Progenitor cell of endocrine pancreas (in vitro differentiated cells): ENCODE data around the gene GPR78. TPM values are rescaled to one million over a fixed set of nuclear protein-coding genes. Genes with fewer than 3 reads are reported as not detected.
"Not testable (repeated sequence)": the region's sequence is repeated elsewhere in the genome, so short reads cannot be mapped to it uniquely, and the experiment has no call there.

Experiments
- DNase-seq: peaks from one replicate; pipeline ENCODE4 v3.0.0; 2021; ENCODE audit warnings: low spot score; ENCODE audit not compliant: unreplicated experiment
- H3K27ac Mint-ChIP-seq: 2 replicates; pipeline ENCODE4 v1.8.0; 2021; ENCODE audit warnings: mild to moderate bottlenecking, moderate library complexity, mixed read lengths
- H3K27me3 Mint-ChIP-seq: 2 replicates; pipeline ENCODE4 v1.8.0; 2021; ENCODE audit warnings: mixed read lengths
- H3K36me3 Mint-ChIP-seq: 2 replicates; pipeline ENCODE4 v1.8.0; 2022; ENCODE audit warnings: mixed read lengths; ENCODE audit not compliant: insufficient read depth
- H3K4me1 Mint-ChIP-seq: 2 replicates; pipeline ENCODE4 v1.8.0; 2021; ENCODE audit warnings: low read depth, mixed read lengths
- H3K4me3 Mint-ChIP-seq: 2 replicates; pipeline ENCODE4 v1.8.0; 2021; ENCODE audit warnings: low read depth, mild to moderate bottlenecking, moderate library complexity, mixed read lengths
- H3K9me3 Mint-ChIP-seq: 2 replicates; pipeline ENCODE4 v1.8.0; 2021; ENCODE audit warnings: low read depth, mixed read lengths
- total RNA-seq: library from RNA; stranded (reverse); gene quantifications from 2 replicates; pipeline ENCODE4 v1.2.1, GENCODE V29; 2021
- TF ChIP-seq, protein P1 (sequence below): fragments of 200-600 bp; sonication (generic); IDR thresholded peaks from one replicate; pipeline ENCODE4 v1.5.0; 2021; ENCODE audit warnings: antibody characterized with exemption, mild to moderate bottlenecking; ENCODE audit not compliant: unreplicated experiment

GPR78 gene
- total RNA-seq, 1 donor from 2014 or later, result 0.31 TPM

DNA sequence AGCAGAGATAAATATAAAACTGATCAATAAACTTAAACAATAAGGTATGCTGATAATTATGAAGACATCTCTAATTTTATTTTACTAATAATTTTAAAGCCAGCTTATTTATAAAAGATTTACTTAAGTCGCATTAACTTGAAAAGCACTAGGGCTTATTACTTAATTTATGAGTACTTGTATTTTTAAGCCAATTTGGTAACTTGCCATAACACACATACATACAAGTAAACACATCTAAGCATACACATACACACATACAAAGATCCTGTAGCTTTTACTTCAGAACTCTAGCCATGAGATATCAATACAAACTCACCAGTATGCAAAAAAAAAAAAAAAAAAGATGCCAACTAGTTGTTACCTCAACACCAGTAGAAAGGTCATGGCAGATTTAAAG is 10.0 kb upstream of the GPR78 start:
- TF ChIP-seq, protein P1, sequence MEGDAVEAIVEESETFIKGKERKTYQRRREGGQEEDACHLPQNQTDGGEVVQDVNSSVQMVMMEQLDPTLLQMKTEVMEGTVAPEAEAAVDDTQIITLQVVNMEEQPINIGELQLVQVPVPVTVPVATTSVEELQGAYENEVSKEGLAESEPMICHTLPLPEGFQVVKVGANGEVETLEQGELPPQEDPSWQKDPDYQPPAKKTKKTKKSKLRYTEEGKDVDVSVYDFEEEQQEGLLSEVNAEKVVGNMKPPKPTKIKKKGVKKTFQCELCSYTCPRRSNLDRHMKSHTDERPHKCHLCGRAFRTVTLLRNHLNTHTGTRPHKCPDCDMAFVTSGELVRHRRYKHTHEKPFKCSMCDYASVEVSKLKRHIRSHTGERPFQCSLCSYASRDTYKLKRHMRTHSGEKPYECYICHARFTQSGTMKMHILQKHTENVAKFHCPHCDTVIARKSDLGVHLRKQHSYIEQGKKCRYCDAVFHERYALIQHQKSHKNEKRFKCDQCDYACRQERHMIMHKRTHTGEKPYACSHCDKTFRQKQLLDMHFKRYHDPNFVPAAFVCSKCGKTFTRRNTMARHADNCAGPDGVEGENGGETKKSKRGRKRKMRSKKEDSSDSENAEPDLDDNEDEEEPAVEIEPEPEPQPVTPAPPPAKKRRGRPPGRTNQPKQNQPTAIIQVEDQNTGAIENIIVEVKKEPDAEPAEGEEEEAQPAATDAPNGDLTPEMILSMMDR, result no peak
- H3K27ac Mint-ChIP-seq, result no peak overlapping the region
- H3K36me3 Mint-ChIP-seq, result no peaks in the 10 kb centered on the region
- H3K4me3 Mint-ChIP-seq, result no peak overlapping the region
- DNase-seq, result no peak
- H3K27me3 Mint-ChIP-seq, result peaks cover 2% of the 10 kb centered on the region
- peaks cover 2% of the 10 kb centered on the region for H3K4me1 Mint-ChIP-seq
- H3K9me3 Mint-ChIP-seq, result no peaks in the 10 kb centered on the region

DNA sequence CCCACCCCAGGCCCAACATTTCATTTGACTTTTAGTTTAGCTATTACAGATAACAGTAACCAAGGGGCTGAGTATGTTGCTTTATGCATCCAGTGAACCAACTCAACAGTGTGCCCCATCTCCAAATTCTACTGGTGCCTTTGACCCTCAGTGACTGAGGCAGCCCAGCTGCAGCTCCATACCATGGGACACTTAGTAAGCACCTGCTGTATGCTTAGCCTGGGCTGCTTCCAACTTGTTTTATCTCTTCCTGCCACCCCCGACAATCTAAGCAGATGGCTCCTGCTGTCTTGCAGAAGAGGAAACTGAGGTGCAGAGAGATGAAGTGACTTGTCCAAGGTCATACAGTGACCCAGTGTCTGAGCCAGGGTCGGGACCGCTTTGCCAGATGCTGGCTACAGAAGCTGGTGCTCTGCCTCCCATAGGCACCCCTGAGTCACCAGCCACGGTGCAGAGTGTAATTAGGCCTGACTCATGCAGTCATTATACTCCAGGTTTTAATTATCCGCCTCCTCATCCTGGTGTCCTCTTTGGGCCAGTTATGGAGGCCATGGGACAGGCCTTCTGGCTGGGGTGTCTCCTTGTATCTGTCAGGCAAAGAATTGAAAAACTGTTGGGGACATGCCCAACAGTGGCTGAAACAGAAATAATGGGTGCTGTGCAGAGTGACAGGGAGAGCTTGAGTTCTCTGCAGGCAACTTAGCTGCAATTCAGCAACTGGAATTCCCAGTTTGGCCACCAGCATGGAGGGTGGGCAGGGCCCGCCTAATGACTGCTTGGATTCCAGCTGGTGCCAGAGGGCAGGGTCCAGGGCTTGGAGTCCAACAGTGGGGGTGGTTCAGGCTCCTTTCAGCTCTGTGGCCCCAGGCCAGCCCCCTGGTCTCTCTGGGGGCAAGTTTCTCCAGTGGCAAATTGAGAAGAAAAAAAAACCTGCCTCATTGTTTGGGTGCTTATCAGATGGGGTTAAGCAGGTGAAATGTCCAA is 8.2 kb upstream of the GPR78 start:
- DNase-seq, result no peak
- H3K9me3 Mint-ChIP-seq, result no peaks in the 10 kb centered on the region
- H3K36me3 Mint-ChIP-seq, result no peaks in the 10 kb centered on the region
- TF ChIP-seq, protein P1, result no peak
- peaks cover 9% of the 10 kb centered on the region for H3K27me3 Mint-ChIP-seq
- no peak overlapping the region for H3K27ac Mint-ChIP-seq
- no peak overlapping the region for H3K4me3 Mint-ChIP-seq
- H3K4me1 Mint-ChIP-seq, result peaks cover 2% of the 10 kb centered on the region

DNA sequence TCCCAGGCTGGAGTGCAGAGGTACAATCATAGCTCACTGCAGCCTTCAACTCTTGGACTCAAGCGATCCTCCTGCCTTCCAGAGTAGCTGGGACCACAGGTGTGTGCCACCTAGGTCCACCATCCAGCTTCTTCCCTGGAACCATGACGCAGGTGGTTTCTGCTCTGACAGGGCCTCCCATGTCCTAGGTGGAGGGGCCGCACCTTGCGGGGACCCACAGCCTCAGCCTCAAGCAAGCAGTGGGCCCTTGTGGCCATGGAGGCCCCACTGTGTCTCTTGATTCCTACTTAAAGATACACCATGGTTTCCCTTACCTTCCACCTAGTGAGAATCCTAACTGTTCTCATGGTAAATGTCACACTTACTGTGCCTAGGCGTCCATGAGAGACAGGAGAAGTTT is 6.9 kb upstream of the GPR78 start:
- H3K4me3 Mint-ChIP-seq, result no peak overlapping the region
- peaks cover 17% of the 10 kb centered on the region for H3K27me3 Mint-ChIP-seq
- no peak overlapping the region for H3K27ac Mint-ChIP-seq
- TF ChIP-seq, protein P1, result no peak
- peaks cover 2% of the 10 kb centered on the region for H3K4me1 Mint-ChIP-seq
- H3K9me3 Mint-ChIP-seq, result no peaks in the 10 kb centered on the region
- no peak for DNase-seq
- no peaks in the 10 kb centered on the region for H3K36me3 Mint-ChIP-seq

DNA sequence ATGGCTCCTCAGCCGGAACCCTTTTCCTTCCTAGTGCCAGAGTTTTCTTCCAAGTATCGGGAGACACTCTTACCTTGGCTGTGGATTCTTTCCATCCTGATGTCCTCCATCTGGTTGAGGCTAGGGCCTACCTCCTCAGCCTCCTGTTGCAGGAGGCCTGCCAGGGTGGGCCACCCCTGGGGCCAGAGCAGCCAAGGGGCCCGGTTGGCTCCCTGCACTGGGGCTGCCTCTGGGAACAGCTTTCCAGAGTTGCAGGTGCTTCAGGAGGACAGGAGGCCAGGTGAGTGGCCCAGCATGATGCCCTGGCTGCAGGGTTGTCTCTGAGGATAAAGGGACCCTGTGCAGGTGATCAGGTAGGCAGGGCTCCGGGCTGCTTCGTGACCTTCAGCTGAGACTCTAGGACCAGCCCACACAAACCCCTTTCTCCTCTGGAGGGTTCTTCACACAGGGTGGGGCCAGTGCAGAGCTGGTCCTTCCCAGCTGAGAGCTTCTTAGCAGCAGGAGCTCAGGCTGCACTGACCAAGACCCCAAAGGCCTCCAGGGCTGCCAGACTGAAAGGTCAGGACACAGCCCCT is 5.3 kb upstream of the GPR78 start:
- Mint-ChIP-seq H3K4me3 (no peak overlapping the region), H3K27me3 (peaks cover 29% of the 10 kb centered on the region), H3K36me3 (no peaks in the 10 kb centered on the region), H3K9me3 (no peaks in the 10 kb centered on the region), H3K4me1 (peaks cover 2% of the 10 kb centered on the region), H3K27ac (no peak overlapping the region)
- TF ChIP-seq, protein P1, result no peak
- DNase-seq, result no peak

DNA sequence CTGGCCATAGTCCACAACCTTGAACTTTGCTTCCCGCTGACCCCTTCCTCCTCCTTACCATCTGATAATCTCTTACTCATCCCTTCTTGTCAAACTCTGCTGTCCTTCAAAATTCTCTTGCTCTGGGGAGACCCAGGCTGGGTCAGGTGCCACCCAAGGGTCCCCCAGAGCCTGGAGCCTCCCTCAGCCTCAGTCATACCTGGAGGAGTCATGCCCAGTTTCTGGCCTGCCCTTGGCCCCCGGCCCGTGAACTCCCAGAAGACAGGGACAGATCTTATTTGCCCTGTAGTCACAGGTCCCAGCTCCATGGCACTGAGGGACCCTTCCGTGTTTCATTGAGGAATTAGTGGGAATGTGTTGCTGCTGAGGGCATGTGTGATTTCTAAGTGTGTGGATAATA is 4.7 kb upstream of the GPR78 start:
- Mint-ChIP-seq H3K36me3 (no peaks in the 10 kb centered on the region), H3K27ac (no peak overlapping the region), H3K4me3 (no peak overlapping the region), H3K27me3 (peaks cover 34% of the 10 kb centered on the region), H3K9me3 (no peaks in the 10 kb centered on the region), H3K4me1 (peaks cover 2% of the 10 kb centered on the region)
- TF ChIP-seq, protein P1, result no peak
- DNase-seq, result no peak

DNA sequence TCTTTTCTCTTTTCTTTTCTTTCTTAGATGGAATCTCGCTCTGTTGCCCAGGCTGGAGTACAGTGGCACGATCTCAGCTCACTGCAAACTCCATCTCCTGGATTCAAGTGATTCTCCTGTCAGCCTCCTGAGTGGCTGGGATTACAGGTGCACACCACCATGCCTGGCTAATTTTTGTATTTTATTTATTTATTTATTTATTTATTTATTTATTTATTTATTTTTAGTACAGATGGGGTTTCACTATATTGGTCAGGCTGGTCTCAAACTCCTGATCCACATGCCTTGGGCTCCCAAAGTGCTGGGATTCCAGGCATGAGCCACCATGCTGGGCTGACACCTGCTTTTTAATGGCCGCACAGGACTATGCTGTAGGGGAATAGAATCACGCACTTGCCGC is 3.6 kb upstream of the GPR78 start:
- peaks cover 37% of the 10 kb centered on the region for H3K27me3 Mint-ChIP-seq
- H3K27ac Mint-ChIP-seq, H3K4me3 Mint-ChIP-seq, H3K36me3 Mint-ChIP-seq, H3K4me1 Mint-ChIP-seq, H3K9me3 Mint-ChIP-seq, DNase-seq: not testable (repeated sequence)
